AG04449 (cell line): ENCODE results near the gene ABCA8.

Source experiments
- CTCF ChIA-PET: fragments of 350-600 bp; formaldehyde crosslinking; extraction: SDS; loops from one replicate; lab custom pipeline; 2021; ENCODE audit warnings: antibody characterized with exemption; lab: Yijun Ruan, JAX
- POLR2A ChIA-PET: fragments of 400-600, 350-600 bp; formaldehyde crosslinking; extraction: SDS; loops from one replicate; lab custom pipeline; 2020; ENCODE audit warnings: antibody characterized with exemption, inconsistent platforms; lab: Yijun Ruan, JAX
- DNase-seq: peaks from one replicate; pipeline ENCODE4 v3.0.0-alpha.2; 2010; ENCODE audit warnings: low read depth, low spot score
- H3K4me3 ChIP-seq: 2 replicates; pipeline ENCODE4 v1.5.1; 2011; ENCODE audit warnings: low read depth, mild to moderate bottlenecking, control low read depth, low read length
- TF ChIP-seq, protein P1 (sequence below): IDR thresholded peaks from one replicate; pipeline ENCODE4 v1.5.1; 2011; ENCODE audit warnings: mild to moderate bottlenecking, moderate library complexity, low read length, control low read depth, inconsistent platforms; ENCODE audit not compliant: insufficient read depth; ENCODE audit errors: missing control alignments

The ABCA8 gene

DNA sequence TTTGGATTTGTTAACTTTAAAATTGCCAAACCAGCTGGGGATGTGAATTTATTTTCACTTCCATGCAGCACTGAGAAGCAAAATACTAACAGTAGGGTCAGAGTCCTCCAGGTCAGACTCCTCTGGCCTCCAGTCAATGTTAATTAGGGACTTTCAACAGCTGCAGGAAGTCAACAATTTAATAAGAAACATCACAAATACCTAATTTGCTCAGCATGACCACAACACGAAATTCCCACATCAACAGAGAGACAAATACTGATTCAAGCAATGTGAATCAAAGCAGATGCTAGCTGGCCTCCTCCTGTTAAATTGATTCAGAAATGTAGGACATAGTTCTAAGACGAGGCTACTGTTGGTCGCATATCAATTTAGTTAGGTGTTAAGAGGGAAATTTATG lies 111.7 kb downstream of the ABCA8 start:
- DNase-seq = no peak
- POLR2A ChIA-PET = no interaction called here
- TF ChIP-seq, protein P1, sequence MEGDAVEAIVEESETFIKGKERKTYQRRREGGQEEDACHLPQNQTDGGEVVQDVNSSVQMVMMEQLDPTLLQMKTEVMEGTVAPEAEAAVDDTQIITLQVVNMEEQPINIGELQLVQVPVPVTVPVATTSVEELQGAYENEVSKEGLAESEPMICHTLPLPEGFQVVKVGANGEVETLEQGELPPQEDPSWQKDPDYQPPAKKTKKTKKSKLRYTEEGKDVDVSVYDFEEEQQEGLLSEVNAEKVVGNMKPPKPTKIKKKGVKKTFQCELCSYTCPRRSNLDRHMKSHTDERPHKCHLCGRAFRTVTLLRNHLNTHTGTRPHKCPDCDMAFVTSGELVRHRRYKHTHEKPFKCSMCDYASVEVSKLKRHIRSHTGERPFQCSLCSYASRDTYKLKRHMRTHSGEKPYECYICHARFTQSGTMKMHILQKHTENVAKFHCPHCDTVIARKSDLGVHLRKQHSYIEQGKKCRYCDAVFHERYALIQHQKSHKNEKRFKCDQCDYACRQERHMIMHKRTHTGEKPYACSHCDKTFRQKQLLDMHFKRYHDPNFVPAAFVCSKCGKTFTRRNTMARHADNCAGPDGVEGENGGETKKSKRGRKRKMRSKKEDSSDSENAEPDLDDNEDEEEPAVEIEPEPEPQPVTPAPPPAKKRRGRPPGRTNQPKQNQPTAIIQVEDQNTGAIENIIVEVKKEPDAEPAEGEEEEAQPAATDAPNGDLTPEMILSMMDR = no peak
- CTCF ChIA-PET = no interaction called here
- H3K4me3 ChIP-seq = no peak overlapping the region

DNA sequence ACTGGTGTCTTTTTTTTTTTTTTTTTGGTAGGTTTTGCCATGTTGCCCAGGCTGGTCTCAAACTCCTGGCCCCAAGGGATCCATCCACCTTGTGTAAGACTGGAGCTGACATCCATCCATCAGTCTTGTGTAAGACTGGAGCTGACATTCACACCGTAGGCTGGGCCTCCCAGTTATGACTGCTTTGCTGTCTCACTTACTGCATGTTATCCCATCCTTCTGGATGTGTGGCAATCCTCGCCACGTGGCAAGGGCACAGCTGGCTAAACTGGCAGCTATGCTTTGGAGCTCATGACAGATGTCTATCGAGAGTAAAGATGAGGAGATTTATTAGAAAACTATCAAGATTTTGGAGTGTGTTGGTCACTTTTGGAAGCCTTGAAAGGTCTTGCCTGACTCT lies 115.1 kb downstream of the ABCA8 start:
- POLR2A ChIA-PET = no interaction called here
- H3K4me3 ChIP-seq = no peak overlapping the region
- CTCF ChIA-PET = no interaction called here
- DNase-seq = no peak
- TF ChIP-seq, protein P1 = no peak

DNA sequence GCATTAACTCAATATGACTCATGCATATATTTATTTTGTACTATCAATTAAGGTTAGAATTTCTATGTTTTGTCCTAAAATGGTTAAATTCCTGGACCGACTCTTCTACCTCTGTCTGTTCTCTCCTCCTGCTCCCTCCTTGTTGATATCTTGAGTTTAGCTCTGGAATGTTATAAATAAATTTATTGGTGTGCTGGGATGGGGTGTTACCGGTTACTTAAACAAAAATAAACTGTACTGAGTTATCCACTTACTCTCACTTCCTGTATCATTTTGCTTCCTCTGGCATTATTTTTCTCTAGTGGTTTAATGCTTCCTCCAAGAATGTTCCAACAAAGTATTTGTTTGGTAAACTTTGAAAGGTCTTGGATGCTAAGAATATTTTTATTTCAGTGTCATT lies 120.1 kb downstream of the ABCA8 start:
- no peak overlapping the region for H3K4me3 ChIP-seq
- TF ChIP-seq, protein P1 = no peak
- DNase-seq = no peak
- POLR2A ChIA-PET = no interaction called here
- CTCF ChIA-PET = no interaction called here

DNA sequence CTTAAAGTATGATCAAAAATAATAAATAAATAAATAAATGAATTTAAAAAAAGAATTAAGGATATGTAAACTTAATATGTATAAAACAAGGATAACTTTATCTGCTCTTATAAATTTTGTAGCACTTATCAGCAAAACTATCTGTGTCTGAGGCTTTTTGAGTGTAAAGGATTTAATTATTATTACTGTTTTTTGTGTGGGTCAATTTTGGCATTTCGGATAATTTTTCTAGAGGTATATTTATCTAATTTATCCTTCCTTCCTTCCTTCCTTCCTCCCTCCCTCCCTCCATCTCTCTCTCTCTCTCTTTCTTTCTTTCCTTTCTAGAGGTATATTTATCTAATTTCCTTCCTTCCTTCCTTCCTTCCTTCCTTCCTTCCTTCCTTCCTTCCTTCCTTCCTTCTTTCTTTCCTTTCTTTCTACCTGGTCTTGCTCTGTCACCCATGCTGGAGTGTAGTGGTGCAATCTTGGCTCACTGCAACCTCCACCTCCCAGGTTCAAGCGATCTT lies 120.8 kb downstream of the ABCA8 start:
- TF ChIP-seq, protein P1 = no peak
- H3K4me3 ChIP-seq = no peak overlapping the region
- ChIA-PET CTCF (no interaction called here), POLR2A (no interaction called here)
- DNase-seq = no peak

DNA sequence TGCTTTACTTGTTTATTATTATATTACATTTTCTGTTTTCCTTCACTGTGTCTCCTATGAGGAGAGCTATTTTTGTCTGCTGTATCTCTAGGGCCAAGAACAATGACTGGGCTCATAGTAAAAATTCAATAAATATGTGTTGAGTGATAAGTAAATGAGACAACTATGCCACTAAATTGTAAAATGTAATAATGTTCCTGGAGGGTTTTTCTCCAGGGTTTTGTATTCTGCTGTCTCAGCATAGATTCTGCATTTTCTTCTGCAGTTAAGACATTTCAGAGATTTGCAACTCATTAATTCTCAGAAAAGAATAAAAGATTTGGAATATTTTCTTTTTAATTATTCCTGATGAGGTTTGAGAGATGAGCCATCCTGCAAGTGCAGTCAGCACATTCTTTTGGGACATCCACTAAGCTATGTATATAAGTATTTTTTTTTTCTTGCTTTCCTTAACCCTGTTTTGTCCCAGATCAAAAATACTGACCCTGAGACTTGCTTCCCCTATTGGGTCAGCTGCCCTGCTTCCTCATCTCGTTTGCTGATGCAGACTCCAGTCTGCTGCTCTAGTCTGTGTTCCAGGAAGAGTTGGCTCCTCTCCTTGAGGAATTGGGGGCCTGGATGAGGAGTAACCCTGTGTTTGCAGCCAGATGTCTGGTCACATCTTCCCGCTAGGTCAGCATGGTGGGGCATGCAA lies 122.9 kb downstream of the ABCA8 start:
- ChIA-PET CTCF (no interaction called here), POLR2A (no interaction called here)
- DNase-seq = no peak
- TF ChIP-seq, protein P1 = no peak
- H3K4me3 ChIP-seq = no peak overlapping the region

DNA sequence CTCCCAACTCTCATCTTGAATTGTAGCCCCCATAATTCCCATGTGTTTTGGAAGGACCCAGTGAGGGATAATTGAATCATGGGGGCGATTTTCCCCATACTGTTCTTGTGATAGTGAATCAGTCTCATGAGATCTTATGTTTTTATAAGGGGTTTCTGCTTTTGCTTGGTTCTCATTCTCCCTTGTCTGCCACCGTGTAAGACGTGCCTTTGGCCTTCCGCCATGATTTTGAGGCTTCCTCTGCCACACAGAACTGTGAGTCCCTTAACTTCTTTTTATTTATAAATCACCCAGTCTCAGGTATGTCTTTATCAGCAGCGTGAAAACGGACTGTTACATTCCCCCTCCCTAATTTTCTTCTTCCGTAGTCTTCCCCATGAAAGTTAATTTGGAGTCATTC lies 124.0 kb downstream of the ABCA8 start:
- CTCF ChIA-PET = interaction anchor here (0.8 kb wide), 1 partner anchor 9 kb away, joined by 3 read pairs; no protein-coding TSS in a partner anchor
- DNase-seq = no peak
- no peak overlapping the region for H3K4me3 ChIP-seq
- TF ChIP-seq, protein P1 = no peak
- POLR2A ChIA-PET = no interaction called here
